Hepatic stellate cell (primary cell): ENCODE data around the gene CIRBP.

Source experiments
- DNase-seq: peaks from one replicate; pipeline ENCODE4 v3.0.0; 2011; ENCODE audit warnings: low spot score

Gene CIRBP

GRCh38 chr19:1280636-1281568 lies 11.8 kb downstream of the CIRBP start:
- no peak for DNase-seq

- DNase-seq, result no peak
Measured at GRCh38 chr19:1281569-1282287, 12.6 kb downstream of the CIRBP start.

- no peak for DNase-seq
Measured at GRCh38 chr19:1282588-1283206, 13.6 kb downstream of the CIRBP start.

GRCh38 chr19:1283207-1283916 lies 14.2 kb downstream of the CIRBP start:
- no peak for DNase-seq

- DNase-seq, result no peak
Measured at GRCh38 chr19:1283917-1284292, 14.8 kb downstream of the CIRBP start.

GRCh38 chr19:1284293-1284978 lies 15.3 kb downstream of the CIRBP start:
- DNase-seq, result no peak

GRCh38 chr19:1284979-1285736 lies 16.0 kb downstream of the CIRBP start:
- no peak for DNase-seq

GRCh38 chr19:1285737-1286360 lies 16.7 kb downstream of the CIRBP start, which contains the start of gene EFNA2:
Gene EFNA2 (plus strand): TSS chr19:1285873. CDS start chr19:1286169, 296 bp downstream.
- DNase-seq, result no peak

GRCh38 chr19:1286487-1287353 lies 17.6 kb downstream of the CIRBP start:
- DNase-seq, result no peak

GRCh38 chr19:1287354-1288225 lies 18.5 kb downstream of the CIRBP start:
- DNase-seq, result no peak

- no peak for DNase-seq
Measured at GRCh38 chr19:1288226-1288612, 19.1 kb downstream of the CIRBP start.

- no peak for DNase-seq
Measured at GRCh38 chr19:1288833-1289685, 19.9 kb downstream of the CIRBP start.

GRCh38 chr19:1289686-1290025 lies 20.5 kb downstream of the CIRBP start:
- DNase-seq, result no peak

- DNase-seq, result no peak
Measured at GRCh38 chr19:1290196-1290702, 21.1 kb downstream of the CIRBP start.

- no peak for DNase-seq
Measured at GRCh38 chr19:1290703-1291651, 21.8 kb downstream of the CIRBP start.
